Measurements from ENCODE around the gene KLHL18.

DNA sequence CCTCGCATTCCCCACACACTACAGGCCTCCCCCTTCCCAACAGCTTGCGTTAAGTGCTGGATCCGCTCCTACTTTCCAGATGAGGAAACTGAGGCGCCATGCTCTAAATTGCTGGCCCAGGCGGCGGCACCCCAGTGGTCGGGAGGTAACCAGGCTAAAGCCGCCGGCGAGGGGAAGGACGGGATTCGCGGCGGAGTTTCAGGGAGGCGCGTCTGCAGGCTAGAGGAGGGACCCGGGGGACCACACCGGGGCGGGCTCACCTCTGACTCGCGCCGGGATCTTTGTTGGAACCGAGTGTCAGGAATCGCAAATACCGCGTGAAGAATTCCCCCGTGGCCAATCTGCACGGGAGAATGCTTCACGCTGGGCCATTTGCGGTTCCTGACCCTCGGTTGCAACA lies 73.5 kb downstream of the KLHL18 start:
- TF ChIP-seq EP300 (IDR thresholded peaks at IDR 0.05) (no peak), POLR2A (IDR thresholded peaks at IDR 0.05) (no peak), POLR2AphosphoS5 (IDR thresholded peaks at IDR 0.05) (no peak)

All from suprapubic skin (tissue), 4 donors.